GM15510 (cell line): ENCODE data around the gene DLK1.

Experiments used
- POLR2A ChIP-seq: IDR thresholded peaks from 3 replicates; pipeline ENCODE4 v1.6.1; 2011; ENCODE audit warnings: borderline replicate concordance; ENCODE audit not compliant: insufficient read length; ENCODE audit errors: extremely low read depth

The DLK1 gene

GRCh38 chr14:100688598-100689461 lies 37.9 kb upstream of the DLK1 start:
- TF ChIP-seq POLR2A, result no peak

- no peak for TF ChIP-seq POLR2A
These were observed 36.0 kb upstream of the DLK1 start for GRCh38 chr14:100690672-100691071.

DNA sequence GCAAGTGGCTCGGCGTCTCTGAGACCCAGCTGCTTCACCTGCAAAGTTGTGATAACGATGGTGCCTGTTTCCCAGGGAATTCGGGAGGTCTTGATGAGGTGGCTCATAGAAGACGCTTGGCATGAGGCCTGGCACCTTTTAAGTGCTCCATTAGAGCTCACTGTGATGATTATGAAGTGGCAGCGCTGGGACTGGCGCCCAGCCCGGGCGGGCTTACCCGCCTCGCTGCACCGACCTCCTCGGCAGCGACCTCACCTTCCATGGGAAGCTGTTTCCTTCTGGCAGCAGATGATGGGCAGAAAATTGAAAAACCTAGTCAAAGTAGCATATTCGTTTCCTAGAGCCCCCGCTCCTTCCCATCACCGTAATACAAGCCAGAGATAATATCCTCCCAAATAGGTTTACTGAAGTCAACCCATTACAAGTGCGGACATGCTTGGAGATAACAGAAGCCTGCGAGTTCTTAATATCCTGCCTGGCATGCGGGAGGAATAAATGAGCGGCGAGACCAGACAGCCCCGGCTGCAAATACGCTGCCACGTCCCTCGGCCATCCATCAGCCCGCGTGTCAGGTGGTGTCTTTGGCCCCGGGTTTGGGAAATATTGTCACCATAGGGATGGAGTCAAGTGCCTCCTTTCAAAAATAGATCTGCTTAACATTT lies 35.2 kb upstream of the DLK1 start:
- TF ChIP-seq POLR2A, result no peak

DNA sequence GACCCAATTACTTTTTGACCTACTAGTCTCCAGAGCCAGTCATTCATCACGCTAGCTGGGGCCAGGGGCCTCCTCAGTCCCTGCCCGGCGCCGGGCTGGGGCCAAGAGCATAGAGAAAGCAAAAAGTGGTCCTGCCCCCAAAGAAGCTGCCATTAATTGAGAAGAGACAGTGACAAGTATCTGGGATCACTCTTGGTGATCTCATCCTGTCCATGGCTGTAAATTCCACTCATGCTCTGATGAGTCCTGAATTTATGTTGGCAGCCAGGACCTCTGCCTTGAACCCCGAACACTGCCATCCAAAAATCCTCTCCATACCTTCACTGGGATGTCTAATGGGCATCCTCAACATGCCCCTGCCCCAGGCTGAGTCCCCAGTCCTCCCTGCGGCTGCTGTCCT lies 34.4 kb upstream of the DLK1 start:
- TF ChIP-seq POLR2A, result no peak

GRCh38 chr14:100692859-100693558 lies 33.7 kb upstream of the DLK1 start:
- no peak for TF ChIP-seq POLR2A

DNA sequence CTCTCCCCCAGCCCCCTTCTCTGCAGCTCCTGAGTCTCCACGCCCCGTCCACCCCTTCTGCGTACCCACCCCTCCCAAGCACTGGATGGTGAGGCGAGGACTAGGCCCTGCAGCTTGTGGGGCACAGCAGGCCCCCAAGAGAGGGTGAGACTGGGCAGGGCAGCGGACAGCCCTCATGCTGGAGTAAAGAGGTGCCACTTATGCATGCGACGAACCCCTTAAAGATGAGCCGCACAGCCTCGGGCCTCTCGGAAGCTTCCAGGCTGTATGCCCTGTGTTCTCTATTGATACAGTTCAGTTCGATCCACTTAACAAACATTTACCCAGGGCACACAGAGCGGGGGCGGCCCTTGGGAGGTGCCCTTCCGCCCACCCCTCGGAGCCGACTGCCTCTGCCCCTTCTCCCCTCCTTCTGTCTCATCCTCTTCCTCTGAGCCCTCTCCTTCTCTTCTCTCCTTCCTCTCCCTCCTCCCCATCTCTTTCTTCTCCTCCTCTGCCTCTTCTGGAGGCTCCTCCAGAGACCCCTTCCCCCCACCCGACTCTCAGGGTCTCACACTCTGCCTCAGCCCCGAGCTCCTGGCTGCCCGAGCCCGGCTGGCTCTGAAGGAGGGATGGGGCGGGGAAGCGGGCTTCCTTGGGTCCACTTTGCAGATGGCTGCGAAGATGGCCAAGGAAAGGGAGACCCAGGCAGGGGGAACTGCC lies 32.7 kb upstream of the DLK1 start:
- TF ChIP-seq POLR2A, result no peak

DNA sequence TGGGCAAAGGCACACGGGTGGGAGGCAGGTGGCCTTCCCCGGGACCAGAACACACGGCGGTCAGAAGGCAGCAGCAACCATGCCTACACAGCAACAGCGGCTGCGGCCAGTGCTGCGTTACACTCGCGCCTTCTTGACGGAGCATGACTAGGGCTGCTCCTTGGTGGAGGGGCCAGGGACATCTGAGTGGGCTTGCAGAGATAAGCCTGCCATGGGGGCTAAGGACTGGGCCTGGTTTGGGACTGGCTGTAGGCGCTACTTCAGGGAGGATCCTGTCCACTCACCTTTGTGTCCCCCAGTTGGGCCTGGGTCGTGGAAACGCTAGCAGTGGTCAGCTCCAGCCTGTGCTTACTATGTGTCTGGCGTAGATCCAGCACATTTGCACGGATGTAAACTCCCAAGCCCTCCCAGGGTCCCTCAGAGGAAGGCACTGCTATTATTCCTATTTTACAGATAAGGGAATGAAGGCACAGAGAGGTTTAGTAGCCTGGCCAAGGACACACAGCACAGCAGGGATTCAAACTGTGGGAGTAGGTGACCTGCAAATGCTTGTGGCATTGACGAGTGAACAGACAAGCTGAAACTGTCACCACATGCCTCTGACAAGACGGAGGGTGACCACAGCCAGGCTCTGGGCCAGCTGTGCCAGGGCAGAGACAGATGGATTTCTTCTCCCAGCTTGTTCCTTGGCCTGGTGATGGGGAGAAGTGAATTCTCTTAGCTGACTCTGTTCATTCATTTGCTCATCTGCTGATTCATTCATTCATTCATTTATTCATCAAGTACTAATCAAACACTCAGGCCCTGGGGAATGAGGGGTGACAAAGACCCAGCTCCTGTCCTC lies 31.9 kb upstream of the DLK1 start:
- no peak for TF ChIP-seq POLR2A

DNA sequence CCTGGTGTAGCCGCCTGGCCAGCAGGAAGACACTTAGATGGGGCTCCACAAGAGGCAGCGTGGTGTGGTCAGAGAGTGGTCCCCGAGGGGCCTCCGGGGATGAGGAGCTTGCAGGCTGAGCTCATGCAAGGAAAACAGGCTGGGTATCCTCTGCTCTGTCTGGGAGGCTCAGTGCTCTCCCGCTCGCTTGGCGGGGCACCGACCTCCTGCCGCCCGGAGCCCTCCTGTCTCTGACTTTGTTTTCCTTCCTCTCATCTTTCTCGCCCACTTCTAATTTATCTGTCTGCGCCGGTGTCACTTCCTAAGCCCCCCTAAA lies 31.3 kb upstream of the DLK1 start:
- TF ChIP-seq POLR2A, result no peak

DNA sequence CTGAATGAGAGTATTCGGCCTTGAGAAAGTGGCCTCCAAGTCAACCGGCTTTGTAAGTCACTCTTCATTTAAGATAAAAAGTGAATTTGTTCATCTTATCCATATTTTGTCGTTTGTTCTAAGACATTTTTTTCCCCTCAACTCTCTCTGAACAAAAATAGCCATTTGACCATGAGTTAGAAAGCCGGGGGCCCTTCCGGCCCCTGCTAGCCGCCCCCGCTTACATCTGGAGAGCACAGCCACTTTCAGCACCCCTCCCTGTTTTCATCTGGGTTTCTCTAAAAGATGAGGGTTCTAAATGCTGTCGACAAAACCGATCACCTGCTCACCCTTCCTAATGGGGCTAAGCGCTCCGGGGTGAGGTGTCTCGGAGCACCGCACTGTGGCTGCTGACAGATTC lies 30.7 kb upstream of the DLK1 start:
- no peak for TF ChIP-seq POLR2A

DNA sequence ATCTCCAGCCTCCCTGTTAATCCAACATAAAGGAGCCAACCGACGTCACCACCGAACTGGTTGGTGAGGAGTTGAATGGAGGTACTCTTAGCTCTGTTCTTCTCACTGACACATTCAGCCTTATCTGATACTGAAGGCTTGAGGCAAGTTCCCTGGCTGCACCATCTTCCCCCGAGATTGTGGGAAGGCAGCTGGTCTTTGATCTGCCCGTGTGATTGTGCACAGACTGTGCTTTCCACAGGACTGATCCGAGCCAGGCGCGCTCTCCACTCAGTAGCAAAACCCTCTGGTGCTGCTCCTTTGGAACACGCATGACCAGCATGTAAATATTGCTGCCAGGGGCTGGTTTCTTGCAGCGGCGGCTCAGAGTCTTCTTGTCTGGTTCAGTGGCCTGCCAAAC lies 30.1 kb upstream of the DLK1 start:
- TF ChIP-seq POLR2A, result no peak

DNA sequence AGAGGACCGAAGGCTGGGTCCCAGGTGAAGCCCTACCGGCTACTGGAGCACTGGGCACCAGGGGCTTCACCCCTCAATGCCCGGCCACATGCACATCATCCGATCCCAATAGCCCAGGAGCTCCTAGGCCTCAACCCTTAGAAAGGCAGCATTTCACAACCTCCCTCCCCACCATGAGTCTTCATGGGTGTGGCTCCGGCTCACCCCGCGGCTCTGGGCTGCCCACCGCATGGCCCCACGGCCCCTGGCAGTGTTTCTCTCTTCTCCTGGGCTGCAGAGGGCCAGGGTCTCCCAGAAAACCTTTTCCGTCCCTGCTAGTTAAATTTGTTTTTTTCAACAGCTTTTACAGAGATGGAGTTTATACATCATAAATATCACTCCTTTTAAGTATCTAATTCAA lies 28.6 kb upstream of the DLK1 start:
- no peak for TF ChIP-seq POLR2A

GRCh38 chr14:100698666-100699448 lies 27.8 kb upstream of the DLK1 start:
- no peak for TF ChIP-seq POLR2A

DNA sequence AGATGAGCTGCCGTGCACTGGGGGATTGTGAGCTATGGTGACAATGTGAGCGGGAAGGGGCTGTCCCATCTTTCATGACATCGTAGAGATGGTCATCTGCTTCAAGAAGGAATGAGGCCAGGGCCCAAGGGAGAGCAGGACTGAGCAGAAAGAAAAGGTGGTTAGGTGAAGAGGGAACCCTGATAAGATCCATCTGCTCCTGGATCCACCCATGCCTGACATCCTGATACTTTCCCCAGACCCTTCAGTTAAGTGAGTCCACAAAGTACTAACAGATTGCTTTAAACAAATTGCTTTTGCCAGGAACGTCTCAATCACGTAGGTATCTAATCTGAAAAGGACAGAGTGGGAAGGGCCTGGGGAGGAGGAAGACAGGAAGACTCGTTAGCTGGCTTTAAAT lies 25.4 kb upstream of the DLK1 start:
- no peak for TF ChIP-seq POLR2A
